OCI-LY7 (cell line): Measurements from ENCODE around the gene DENND2A.
"Not testable (repeated sequence)": the region's sequence is repeated elsewhere in the genome, so short reads cannot be mapped to it uniquely, and the experiment has no call there.

Experiments
- CTCF ChIP-seq: fragments of 200-600 bp; sonication (generic); conservative IDR thresholded peaks from 2 replicates; pipeline ENCODE4 v1.5.1; 2014; ENCODE audit warnings: mild to moderate bottlenecking, antibody characterized with exemption, low read length, moderate library complexity, mixed read lengths
- EZH2phosphoT487 ChIP-seq: fragments of 200-600 bp; sonication (generic); IDR thresholded peaks from 2 replicates; pipeline ENCODE4 v1.6.1; 2018; ENCODE audit warnings: low read depth, borderline replicate concordance, mild to moderate bottlenecking, mixed run types, antibody characterized with exemption, low read length, moderate library complexity, mixed read lengths

- TF ChIP-seq EZH2phosphoT487, CTCF: not testable (repeated sequence)
Measured at GRCh38 chr7:140619915-140620510, 20.6 kb downstream of the DENND2A start.
